ENCODE measurements around the gene ODR4. TPM values are rescaled to one million over a fixed set of nuclear protein-coding genes. Genes with fewer than 3 reads are reported as not detected.

Gene ODR4
- total and polyA plus RNA-seq, 2 of the 4 experiments (the other 2 are of a cell fraction), result 9.4 to 9.7 TPM

DNA sequence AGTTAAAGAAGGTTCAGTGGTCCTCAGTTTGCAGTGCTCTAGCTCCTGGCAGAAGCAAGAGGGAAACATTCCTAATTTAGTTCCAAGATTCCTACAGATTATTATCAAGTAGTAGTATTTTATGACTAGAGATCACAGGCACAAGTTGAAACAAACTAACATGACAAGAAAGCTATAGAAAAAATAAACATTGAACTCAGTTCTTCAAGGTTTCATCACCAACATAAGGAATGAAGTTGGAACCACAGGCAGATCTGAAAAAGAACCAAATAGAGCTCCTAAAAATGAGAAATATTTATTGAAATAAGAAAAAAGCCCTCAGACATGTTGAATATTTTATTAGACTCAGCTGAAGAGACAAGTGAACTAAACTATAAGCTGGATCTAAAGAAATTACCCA lies 44.7 kb downstream of the ODR4 start:
- no peaks in the 10 kb centered on the region for H4K20me1 ChIP-seq (ENCODE audit: insufficient read depth, low read length)
- H2AK9ac ChIP-seq (replicated peaks; ENCODE audit: low read depth, low read length, poor library complexity), result no peak overlapping the region
- peak; percentile 21; the same call in 1 of the 2 replicates for ATAC-seq (ENCODE audit: low read depth)
- no peaks in the 10 kb centered on the region for H3K9me3 ChIP-seq (ENCODE audit: control insufficient read depth, insufficient read depth, low read length)
- BruUV-seq (replicated peaks), result no TSS peak
- peaks cover 5% of the 10 kb centered on the region for H3K36me3 ChIP-seq (ENCODE audit: control insufficient read depth, insufficient read depth, low read length)
- TF ChIP-seq MAZ (IDR thresholded peaks at IDR 0.05; ENCODE audit: borderline replicate concordance, low read depth, low read length) (no peak), MXI1 (IDR thresholded peaks at IDR 0.05; ENCODE audit: borderline replicate concordance, low read depth, low read length) (no peak), RCOR1 (IDR thresholded peaks at IDR 0.05; ENCODE audit: insufficient replicate concordance, low read length) (no peak), CEBPB (IDR thresholded peaks at IDR 0.05; ENCODE audit: low read depth, low read length) (no peak), MAFK (IDR thresholded peaks at IDR 0.05; ENCODE audit: low read depth, low read length) (no peak), RAD21 (IDR thresholded peaks at IDR 0.05; ENCODE audit: low read length) (no peak), POLR2A (IDR thresholded peaks at IDR 0.05; ENCODE audit: low read depth, low read length) (no peak), SMC3 (IDR thresholded peaks at IDR 0.05; ENCODE audit: low read depth, low read length) (no peak), CHD1 (IDR thresholded peaks at IDR 0.05; ENCODE audit: low read depth, low read length) (no peak), FOS (IDR thresholded peaks at IDR 0.05; ENCODE audit: low read depth, low read length) (no peak)
- TF ChIP-seq, protein P1, sequence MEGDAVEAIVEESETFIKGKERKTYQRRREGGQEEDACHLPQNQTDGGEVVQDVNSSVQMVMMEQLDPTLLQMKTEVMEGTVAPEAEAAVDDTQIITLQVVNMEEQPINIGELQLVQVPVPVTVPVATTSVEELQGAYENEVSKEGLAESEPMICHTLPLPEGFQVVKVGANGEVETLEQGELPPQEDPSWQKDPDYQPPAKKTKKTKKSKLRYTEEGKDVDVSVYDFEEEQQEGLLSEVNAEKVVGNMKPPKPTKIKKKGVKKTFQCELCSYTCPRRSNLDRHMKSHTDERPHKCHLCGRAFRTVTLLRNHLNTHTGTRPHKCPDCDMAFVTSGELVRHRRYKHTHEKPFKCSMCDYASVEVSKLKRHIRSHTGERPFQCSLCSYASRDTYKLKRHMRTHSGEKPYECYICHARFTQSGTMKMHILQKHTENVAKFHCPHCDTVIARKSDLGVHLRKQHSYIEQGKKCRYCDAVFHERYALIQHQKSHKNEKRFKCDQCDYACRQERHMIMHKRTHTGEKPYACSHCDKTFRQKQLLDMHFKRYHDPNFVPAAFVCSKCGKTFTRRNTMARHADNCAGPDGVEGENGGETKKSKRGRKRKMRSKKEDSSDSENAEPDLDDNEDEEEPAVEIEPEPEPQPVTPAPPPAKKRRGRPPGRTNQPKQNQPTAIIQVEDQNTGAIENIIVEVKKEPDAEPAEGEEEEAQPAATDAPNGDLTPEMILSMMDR (conservative IDR thresholded peaks at IDR 0.05; ENCODE audit: low read depth, low read length), result no peak
- TF ChIP-seq, protein P2, sequence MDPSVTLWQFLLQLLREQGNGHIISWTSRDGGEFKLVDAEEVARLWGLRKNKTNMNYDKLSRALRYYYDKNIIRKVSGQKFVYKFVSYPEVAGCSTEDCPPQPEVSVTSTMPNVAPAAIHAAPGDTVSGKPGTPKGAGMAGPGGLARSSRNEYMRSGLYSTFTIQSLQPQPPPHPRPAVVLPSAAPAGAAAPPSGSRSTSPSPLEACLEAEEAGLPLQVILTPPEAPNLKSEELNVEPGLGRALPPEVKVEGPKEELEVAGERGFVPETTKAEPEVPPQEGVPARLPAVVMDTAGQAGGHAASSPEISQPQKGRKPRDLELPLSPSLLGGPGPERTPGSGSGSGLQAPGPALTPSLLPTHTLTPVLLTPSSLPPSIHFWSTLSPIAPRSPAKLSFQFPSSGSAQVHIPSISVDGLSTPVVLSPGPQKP (IDR thresholded peaks at IDR 0.05; ENCODE audit: borderline replicate concordance, low read depth, low read length), result no peak
- H3K79me1 ChIP-seq (ENCODE audit: low read depth in 1 of 2, low read length in 2 of 2), result no peaks in the 10 kb centered on the region; a peak in 1 of 4 replicates
- POLR2A ChIA-PET (ENCODE audit: unreplicated experiment), result no interaction called here
- no peak overlapping the region for H2AK5ac ChIP-seq (ENCODE audit: low read depth, low read length)
- H3K18ac ChIP-seq (ENCODE audit: low read depth, low read length), result no peak overlapping the region
- H2BK20ac ChIP-seq (ENCODE audit: low read depth, low read length), result no peak overlapping the region
- no peak overlapping the region for H3K27ac ChIP-seq (ENCODE audit: insufficient read depth, low read length)
- H3K56ac ChIP-seq (ENCODE audit: extremely low read depth, insufficient read depth, low read length), result no peak overlapping the region
- peaks cover 7% of the 10 kb centered on the region for H3K4me1 ChIP-seq (ENCODE audit: control insufficient read depth, insufficient read depth, low read length)
- H3K23ac ChIP-seq (ENCODE audit: low read depth, low read length), result no peak overlapping the region
- H2AFZ ChIP-seq (replicated peaks; ENCODE audit: low read length, poor library complexity), result no peak overlapping the region
- intact Hi-C loops (cut with micrococcal nuclease) (loop anchor here (5.0 kb wide), 1 partner anchor 57 kb away; no protein-coding TSS in a partner anchor), in situ Hi-C loops (cut with MboI; ENCODE audit: low sequenced_read_pairs) (no loop called here), dilution Hi-C loops (cut with HindIII; ENCODE audit: low sequenced_read_pairs, unreplicated experiment) (no loop called here)
- no peak overlapping the region for H2BK120ac ChIP-seq (ENCODE audit: low read depth, low read length)
- H3K4ac ChIP-seq (ENCODE audit: low read depth, low read length), result no peak overlapping the region
- no peak overlapping the region for H3K4me3 ChIP-seq (ENCODE audit: insufficient read depth, low read depth, low read length)
- H3K4me2 ChIP-seq (ENCODE audit: low read depth, low read length), result no peak overlapping the region
- H3K14ac ChIP-seq (replicated peaks; ENCODE audit: low read depth, low read length), result no peak overlapping the region; the same call in 1 of the 2 replicates
- H2BK5ac ChIP-seq (ENCODE audit: low read depth, low read length, poor library complexity, severe bottlenecking), result no peak overlapping the region
- H3K27me3 ChIP-seq (ENCODE audit: control insufficient read depth, insufficient read depth, low read length), result no peaks in the 10 kb centered on the region
- H3K9me1 ChIP-seq (ENCODE audit: insufficient read depth, low read length), result peaks cover 3% of the 10 kb centered on the region; the same call in 1 of the 2 replicates
- no peak overlapping the region for H4K8ac ChIP-seq (ENCODE audit: low read depth in 2 of 2, low read length in 2 of 2)
- no peak overlapping the region for H2BK15ac ChIP-seq (ENCODE audit: low read depth, low read length)
- CTCF ChIA-PET, result interaction anchor here (0.8 kb wide), 1 partner anchor 577 kb away, joined by 3 read pairs; no protein-coding TSS in a partner anchor
- no peak overlapping the region for H3K9ac ChIP-seq (ENCODE audit: low read depth, low read length)
- DNase-seq, result peak; percentile 41
- H4K91ac ChIP-seq (ENCODE audit: insufficient read depth, low read depth, low read length), result no peak overlapping the region
- H4K5ac ChIP-seq (ENCODE audit: low read depth, low read length), result no peak overlapping the region

Measured in IMR-90 (cell line).